HepG2 (cell line): ENCODE measurements around the gene SPTB. TPM values are rescaled to one million over a fixed set of nuclear protein-coding genes. Genes with fewer than 3 reads are reported as not detected.

Source experiments
- DNMT1 ChIP-seq: sonication (generic); formaldehyde crosslinking; IDR thresholded peaks from 2 replicates; pipeline ENCODE4 v1.5.1; 2020; ENCODE audit warnings: mild to moderate bottlenecking, missing genetic modification reagents
- GMEB1 ChIP-seq: sonication (generic); formaldehyde crosslinking; IDR thresholded peaks from 2 replicates; pipeline ENCODE4 v1.5.1; 2020; ENCODE audit warnings: missing genetic modification reagents, mild to moderate bottlenecking, borderline replicate concordance
- HINFP ChIP-seq: sonication (generic); formaldehyde crosslinking; IDR thresholded peaks from 2 replicates; pipeline ENCODE4 v1.4.0; 2020; ENCODE audit warnings: low read depth, mild to moderate bottlenecking, missing genetic modification reagents
- HNRNPK ChIP-seq: fragments of 200-400 bp; formaldehyde crosslinking; IDR thresholded peaks from 2 replicates; pipeline ENCODE4 v1.6.1; 2018; ENCODE audit warnings: low read length, low read depth, moderate library complexity, mild to moderate bottlenecking; ENCODE audit not compliant: poor library complexity, severe bottlenecking
- IRF2 ChIP-seq: IDR thresholded peaks from 2 replicates; pipeline ENCODE4 v1.6.1; 2018; ENCODE audit warnings: missing genetic modification reagents, missing compliant biosample characterization
- KDM2A ChIP-seq: sonication (generic); formaldehyde crosslinking; IDR thresholded peaks from 2 replicates; pipeline ENCODE4 v1.4.0; 2020; ENCODE audit warnings: low read depth, missing genetic modification reagents, borderline replicate concordance
- KLF13 ChIP-seq: sonication (generic); formaldehyde crosslinking; IDR thresholded peaks from 2 replicates; pipeline ENCODE4 v1.4.0; 2020; ENCODE audit warnings: mild to moderate bottlenecking, missing genetic modification reagents
- RAD21 ChIP-seq: fragments of 450-650 bp; formaldehyde crosslinking; IDR thresholded peaks from 2 replicates; pipeline ENCODE4 v1.5.0; 2020; ENCODE audit warnings: mild to moderate bottlenecking
- SMAD1 ChIP-seq: sonication (generic); formaldehyde crosslinking; IDR thresholded peaks from 2 replicates; pipeline ENCODE4 v1.4.0; 2020; ENCODE audit warnings: missing genetic modification reagents, low read depth, mild to moderate bottlenecking, borderline replicate concordance
- SNAI1 ChIP-seq: sonication (generic); formaldehyde crosslinking; IDR thresholded peaks from 2 replicates; pipeline ENCODE4 v1.5.0; 2020; ENCODE audit warnings: mild to moderate bottlenecking, missing genetic modification reagents, borderline replicate concordance
- TAF15 ChIP-seq: fragments of 200-400 bp; formaldehyde crosslinking; IDR thresholded peaks from one replicate; pipeline ENCODE4 v1.6.1; 2018; ENCODE audit warnings: mild to moderate bottlenecking, low read depth, low read length; ENCODE audit not compliant: poor library complexity, severe bottlenecking
- ZNF501 ChIP-seq: sonication (generic); formaldehyde crosslinking; IDR thresholded peaks from 2 replicates; pipeline ENCODE4 v1.5.1; 2020; ENCODE audit warnings: mild to moderate bottlenecking, moderate library complexity, missing genetic modification reagents
- ZNF619 ChIP-seq: sonication (generic); formaldehyde crosslinking; IDR thresholded peaks from 2 replicates; pipeline ENCODE4 v1.4.0; 2020; ENCODE audit warnings: mild to moderate bottlenecking, missing genetic modification reagents
- ZNF777 ChIP-seq: sonication (generic); formaldehyde crosslinking; IDR thresholded peaks from 2 replicates; pipeline ENCODE4 v1.4.0; 2020; ENCODE audit warnings: missing genetic modification reagents
- ZNF784 ChIP-seq: sonication (generic); formaldehyde crosslinking; IDR thresholded peaks from 2 replicates; pipeline ENCODE4 v1.5.1; 2020; ENCODE audit warnings: missing genetic modification reagents, mild to moderate bottlenecking, borderline replicate concordance
- polyA plus RNA-seq, 8 experiments: library from polyadenylated mRNA; depleted of rRNA in 3 of 8; stranded (reverse) in 7 of 8; unstranded in 1 of 8; fragments of >200 nt; fragmentation: Illumina TruSeq in 4 of 8; extraction: Trizol in 4 of 8; gene quantifications; 2 replicates each; pipeline versions ENCODE4 v1.2.1 to v1.2.3, GENCODE V29; 2011 to 2016; ENCODE audit warnings: low read depth in 4 of 8, missing spikeins in 1 of 8, mixed read lengths in 1 of 8; ENCODE audit not compliant: insufficient read depth in 1 of 8
- total RNA-seq, 5 experiments: library from RNA; depleted of rRNA; stranded (reverse); fragments of >200 nt; fragmentation: Illumina TruSeq; extraction: Trizol; gene quantifications; 2 replicates each; pipeline ENCODE4 v1.2.3, GENCODE V29; 2016; ENCODE audit warnings: low read depth in 1 of 5
- TF ChIP-seq, protein P1 (sequence below): sonication (generic); formaldehyde crosslinking; IDR thresholded peaks from 2 replicates; pipeline ENCODE4 v1.4.0; 2020; ENCODE audit warnings: missing genetic modification reagents
- TF ChIP-seq, protein P2 (sequence below): IDR thresholded peaks from 2 replicates; pipeline ENCODE4 v1.6.1; 2016; ENCODE audit warnings: missing genetic modification reagents, missing compliant biosample characterization
- TF ChIP-seq, protein P3 (sequence below): sonication (generic); formaldehyde crosslinking; IDR thresholded peaks from 2 replicates; pipeline ENCODE4 v1.4.0; 2020; ENCODE audit warnings: mild to moderate bottlenecking, missing genetic modification reagents

SPTB gene
- total and polyA plus RNA-seq, 2 of the 13 experiments (the other 11 are each of a cell fraction or from before 2014, with no cell fraction given): 0.01 to 0.02 TPM

DNA sequence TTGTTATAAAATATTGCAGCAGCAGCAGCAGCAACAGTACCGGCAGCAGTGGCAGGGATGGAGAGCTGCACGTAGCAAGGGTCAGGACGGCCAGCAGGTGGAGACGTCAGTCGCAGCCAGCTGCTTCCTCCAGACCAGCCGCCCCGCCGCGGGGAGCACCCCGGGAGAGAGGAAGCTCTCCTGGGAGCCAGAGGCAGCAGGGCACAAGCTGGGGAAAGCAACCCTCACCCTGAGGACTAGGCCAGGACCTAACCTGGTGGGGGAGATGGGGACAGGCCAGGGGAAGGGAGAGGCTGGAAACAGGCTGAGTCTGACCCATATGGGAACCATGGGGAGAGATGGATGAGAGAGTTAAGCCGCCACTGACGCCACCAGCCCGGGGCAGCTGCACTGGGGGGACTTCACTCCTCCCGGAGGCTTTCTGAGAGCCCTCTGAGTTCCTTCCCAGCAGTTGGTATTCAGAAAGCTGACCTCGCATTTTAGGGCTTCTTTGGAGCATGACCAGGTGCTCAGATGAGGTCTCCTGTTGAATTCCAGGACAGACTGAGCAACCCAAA, 56.3 kb downstream of the SPTB start (continued):
- TF ChIP-seq SNAI1 (CRISPR knock-in tag) (0 out of 2 replicates have a peak, but pooled peaks have one; percentile 38), RAD21 (CRISPR knock-in tag) (peak; percentile 82), TAF15 (no peak), KDM2A (CRISPR knock-in tag) (peak; percentile 51; the same call in 1 of the 2 replicates), GMEB1 (CRISPR knock-in tag) (no peak), ZNF619 (CRISPR knock-in tag) (0 out of 2 replicates have a peak, but pooled peaks have one; percentile 33), KLF13 (0 out of 2 replicates have a peak, but pooled peaks have one; percentile 40), ZNF777 (CRISPR knock-in tag) (no peak), SMAD1 (CRISPR knock-in tag) (0 out of 2 replicates have a peak, but pooled peaks have one; percentile 35), ZNF784 (CRISPR knock-in tag) (no peak), HINFP (no peak), IRF2 (no peak), HNRNPK (no peak), DNMT1 (CRISPR knock-in tag) (0 out of 2 replicates have a peak, but pooled peaks have one; percentile 44), ZNF501 (CRISPR knock-in tag) (0 out of 2 replicates have a peak, but pooled peaks have one; percentile 19)
- TF ChIP-seq, protein P1, sequence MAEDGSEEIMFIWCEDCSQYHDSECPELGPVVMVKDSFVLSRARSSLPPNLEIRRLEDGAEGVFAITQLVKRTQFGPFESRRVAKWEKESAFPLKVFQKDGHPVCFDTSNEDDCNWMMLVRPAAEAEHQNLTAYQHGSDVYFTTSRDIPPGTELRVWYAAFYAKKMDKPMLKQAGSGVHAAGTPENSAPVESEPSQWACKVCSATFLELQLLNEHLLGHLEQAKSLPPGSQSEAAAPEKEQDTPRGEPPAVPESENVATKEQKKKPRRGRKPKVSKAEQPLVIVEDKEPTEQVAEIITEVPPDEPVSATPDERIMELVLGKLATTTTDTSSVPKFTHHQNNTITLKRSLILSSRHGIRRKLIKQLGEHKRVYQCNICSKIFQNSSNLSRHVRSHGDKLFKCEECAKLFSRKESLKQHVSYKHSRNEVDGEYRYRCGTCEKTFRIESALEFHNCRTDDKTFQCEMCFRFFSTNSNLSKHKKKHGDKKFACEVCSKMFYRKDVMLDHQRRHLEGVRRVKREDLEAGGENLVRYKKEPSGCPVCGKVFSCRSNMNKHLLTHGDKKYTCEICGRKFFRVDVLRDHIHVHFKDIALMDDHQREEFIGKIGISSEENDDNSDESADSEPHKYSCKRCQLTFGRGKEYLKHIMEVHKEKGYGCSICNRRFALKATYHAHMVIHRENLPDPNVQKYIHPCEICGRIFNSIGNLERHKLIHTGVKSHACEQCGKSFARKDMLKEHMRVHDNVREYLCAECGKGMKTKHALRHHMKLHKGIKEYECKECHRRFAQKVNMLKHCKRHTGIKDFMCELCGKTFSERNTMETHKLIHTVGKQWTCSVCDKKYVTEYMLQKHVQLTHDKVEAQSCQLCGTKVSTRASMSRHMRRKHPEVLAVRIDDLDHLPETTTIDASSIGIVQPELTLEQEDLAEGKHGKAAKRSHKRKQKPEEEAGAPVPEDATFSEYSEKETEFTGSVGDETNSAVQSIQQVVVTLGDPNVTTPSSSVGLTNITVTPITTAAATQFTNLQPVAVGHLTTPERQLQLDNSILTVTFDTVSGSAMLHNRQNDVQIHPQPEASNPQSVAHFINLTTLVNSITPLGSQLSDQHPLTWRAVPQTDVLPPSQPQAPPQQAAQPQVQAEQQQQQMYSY (CRISPR knock-in tag): no peak
- TF ChIP-seq, protein P2, sequence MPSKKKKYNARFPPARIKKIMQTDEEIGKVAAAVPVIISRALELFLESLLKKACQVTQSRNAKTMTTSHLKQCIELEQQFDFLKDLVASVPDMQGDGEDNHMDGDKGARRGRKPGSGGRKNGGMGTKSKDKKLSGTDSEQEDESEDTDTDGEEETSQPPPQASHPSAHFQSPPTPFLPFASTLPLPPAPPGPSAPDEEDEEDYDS (CRISPR knock-in tag): no peak
- TF ChIP-seq, protein P3, sequence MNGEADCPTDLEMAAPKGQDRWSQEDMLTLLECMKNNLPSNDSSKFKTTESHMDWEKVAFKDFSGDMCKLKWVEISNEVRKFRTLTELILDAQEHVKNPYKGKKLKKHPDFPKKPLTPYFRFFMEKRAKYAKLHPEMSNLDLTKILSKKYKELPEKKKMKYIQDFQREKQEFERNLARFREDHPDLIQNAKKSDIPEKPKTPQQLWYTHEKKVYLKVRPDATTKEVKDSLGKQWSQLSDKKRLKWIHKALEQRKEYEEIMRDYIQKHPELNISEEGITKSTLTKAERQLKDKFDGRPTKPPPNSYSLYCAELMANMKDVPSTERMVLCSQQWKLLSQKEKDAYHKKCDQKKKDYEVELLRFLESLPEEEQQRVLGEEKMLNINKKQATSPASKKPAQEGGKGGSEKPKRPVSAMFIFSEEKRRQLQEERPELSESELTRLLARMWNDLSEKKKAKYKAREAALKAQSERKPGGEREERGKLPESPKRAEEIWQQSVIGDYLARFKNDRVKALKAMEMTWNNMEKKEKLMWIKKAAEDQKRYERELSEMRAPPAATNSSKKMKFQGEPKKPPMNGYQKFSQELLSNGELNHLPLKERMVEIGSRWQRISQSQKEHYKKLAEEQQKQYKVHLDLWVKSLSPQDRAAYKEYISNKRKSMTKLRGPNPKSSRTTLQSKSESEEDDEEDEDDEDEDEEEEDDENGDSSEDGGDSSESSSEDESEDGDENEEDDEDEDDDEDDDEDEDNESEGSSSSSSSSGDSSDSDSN: peak; percentile 51
